ENCODE measurements around the gene DMAC2. TPM values are rescaled to one million over a fixed set of nuclear protein-coding genes. Genes with fewer than 3 reads are reported as not detected.

Gene DMAC2
- total RNA-seq, 1 experiment from 2014 or later, result 77.6 TPM

DNA sequence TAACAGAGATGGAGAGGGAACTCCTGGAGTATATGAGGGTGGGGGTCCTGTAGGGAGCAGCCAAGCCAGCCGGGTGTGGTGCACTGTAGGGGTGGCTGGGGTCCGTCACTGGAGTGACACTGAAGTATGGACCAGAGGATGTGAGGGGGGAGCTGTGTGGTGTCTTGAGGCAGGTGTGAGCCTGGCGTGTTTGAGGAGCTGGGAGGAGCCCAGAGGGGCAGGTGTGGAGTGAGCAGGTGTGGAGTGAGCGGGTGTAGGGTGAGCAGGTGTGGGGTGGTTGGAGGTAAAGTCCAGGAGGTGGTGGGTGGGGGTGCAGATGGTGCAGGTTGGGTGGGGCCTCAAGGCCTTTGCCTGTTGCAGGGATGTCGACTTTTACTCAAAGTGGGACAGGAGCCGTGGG, 18.4 kb downstream of the DMAC2 start (continued):
- TF ChIP-seq, protein P1, sequence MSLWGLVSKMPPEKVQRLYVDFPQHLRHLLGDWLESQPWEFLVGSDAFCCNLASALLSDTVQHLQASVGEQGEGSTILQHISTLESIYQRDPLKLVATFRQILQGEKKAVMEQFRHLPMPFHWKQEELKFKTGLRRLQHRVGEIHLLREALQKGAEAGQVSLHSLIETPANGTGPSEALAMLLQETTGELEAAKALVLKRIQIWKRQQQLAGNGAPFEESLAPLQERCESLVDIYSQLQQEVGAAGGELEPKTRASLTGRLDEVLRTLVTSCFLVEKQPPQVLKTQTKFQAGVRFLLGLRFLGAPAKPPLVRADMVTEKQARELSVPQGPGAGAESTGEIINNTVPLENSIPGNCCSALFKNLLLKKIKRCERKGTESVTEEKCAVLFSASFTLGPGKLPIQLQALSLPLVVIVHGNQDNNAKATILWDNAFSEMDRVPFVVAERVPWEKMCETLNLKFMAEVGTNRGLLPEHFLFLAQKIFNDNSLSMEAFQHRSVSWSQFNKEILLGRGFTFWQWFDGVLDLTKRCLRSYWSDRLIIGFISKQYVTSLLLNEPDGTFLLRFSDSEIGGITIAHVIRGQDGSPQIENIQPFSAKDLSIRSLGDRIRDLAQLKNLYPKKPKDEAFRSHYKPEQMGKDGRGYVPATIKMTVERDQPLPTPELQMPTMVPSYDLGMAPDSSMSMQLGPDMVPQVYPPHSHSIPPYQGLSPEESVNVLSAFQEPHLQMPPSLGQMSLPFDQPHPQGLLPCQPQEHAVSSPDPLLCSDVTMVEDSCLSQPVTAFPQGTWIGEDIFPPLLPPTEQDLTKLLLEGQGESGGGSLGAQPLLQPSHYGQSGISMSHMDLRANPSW (CRISPR knock-in tag; conservative IDR thresholded peaks at IDR 0.05; ENCODE audit: low read depth), result no peak
- TF ChIP-seq JAZF1 (CRISPR knock-in tag; IDR thresholded peaks at IDR 0.05), result no peak
- no peak for TF ChIP-seq ZNF121 (CRISPR knock-in tag; IDR thresholded peaks at IDR 0.05)
- TF ChIP-seq, protein P2, sequence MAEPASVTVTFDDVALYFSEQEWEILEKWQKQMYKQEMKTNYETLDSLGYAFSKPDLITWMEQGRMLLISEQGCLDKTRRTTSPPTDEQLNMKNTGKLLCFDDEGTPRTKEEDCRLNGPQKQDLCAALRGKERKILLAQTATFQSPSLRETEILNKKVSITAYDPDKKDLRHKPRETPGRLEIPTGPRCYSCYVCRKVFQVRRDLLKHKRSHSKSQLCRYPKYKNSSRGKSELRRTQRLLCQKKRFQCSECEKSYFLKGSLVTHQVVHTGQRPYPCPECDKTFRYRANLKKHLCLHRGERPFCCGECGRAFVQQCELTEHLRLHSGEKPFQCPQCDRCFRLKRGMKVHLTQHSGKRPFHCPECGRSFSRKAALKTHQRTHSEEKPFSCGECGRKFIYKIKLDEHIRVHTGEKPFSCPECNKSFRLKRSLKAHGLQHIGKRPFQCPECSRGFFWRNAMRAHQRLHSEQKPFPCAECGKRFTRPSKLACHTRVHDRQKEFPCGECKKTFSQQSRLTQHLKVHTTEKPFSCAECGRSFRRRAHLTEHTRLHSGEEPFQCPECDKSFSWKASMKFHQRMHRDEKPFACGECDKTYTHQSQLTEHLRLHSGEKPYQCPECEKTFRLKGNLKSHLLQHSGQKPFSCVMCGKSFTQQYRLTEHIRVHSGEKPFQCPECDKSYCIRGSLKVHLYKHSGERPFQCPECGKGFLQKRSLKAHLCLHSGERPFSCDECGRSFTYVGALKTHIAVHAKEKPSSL (CRISPR knock-in tag; conservative IDR thresholded peaks at IDR 0.05), result no peak
- TF ChIP-seq ZNF263 (CRISPR knock-in tag; IDR thresholded peaks at IDR 0.05; ENCODE audit: low read depth), result no peak
- no peak for TF ChIP-seq RORB (CRISPR knock-in tag; IDR thresholded peaks at IDR 0.05)
- TF ChIP-seq, protein P3, sequence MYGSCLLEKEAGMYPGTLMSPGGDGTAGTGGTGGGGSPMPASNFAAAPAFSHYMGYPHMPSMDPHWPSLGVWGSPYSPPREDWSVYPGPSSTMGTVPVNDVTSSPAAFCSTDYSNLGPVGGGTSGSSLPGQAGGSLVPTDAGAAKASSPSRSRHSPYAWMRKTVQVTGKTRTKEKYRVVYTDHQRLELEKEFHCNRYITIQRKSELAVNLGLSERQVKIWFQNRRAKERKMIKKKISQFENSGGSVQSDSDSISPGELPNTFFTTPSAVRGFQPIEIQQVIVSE (CRISPR knock-in tag; IDR thresholded peaks at IDR 0.05; ENCODE audit: borderline replicate concordance), result no peak

DNA sequence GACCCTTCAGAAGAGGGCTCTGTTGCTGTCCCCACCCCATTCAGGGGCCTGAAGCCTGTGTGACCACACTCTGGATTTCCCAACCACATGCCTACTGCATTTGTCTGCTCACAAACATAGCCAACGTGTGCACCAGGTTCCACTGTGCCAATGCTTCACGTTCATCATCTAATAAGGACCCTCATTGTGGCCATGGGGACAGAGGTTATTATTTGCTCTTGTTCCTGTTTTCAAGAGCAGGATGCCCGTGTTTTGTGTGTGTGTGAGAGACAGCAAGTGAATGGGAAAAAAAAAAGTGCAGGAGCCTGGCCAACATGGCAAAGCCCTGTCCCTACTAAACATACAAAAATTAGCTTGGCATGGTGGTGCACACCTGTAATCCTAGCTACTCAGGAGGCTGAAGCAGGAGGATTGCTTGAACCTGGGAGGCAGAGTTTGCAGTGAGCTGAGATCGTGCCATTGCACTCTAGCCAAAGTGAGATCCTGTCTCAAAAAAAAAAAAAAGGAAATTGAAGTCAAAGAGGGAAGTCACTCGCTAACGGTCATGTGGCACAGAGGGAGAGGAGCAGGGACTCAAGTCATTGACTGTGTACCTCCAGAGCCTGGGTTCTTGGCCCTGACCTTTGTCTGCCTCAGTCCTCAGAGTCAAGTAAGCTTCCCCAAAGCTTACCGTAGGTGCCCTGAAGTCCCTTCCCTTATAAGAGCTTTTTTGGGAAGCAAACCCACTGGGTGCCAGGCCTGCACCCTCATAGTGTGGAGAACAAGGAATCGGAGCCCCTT, 19.4 kb downstream of the DMAC2 start:
- no peak for DNase-seq (ENCODE audit: low spot score)
- POLR2A ChIA-PET, result no interaction called here
- H3K27ac Mint-ChIP-seq, result no peak overlapping the region
- CTCF ChIA-PET, result interaction anchor here (0.6 kb wide), 1 partner anchor 356 kb away, joined by 3 read pairs; no protein-coding TSS in a partner anchor
- no peaks in the 10 kb centered on the region for H3K27me3 Mint-ChIP-seq (ENCODE audit: low read depth)
- peaks cover 9% of the 10 kb centered on the region for H3K36me3 Mint-ChIP-seq
- no peaks in the 10 kb centered on the region for H3K9me3 Mint-ChIP-seq
- no peaks in the 10 kb centered on the region for H3K4me1 Mint-ChIP-seq
- no peak for ATAC-seq
- H3K4me3 Mint-ChIP-seq, result no peak overlapping the region
- no peak for TF ChIP-seq FOXP1 (CRISPR knock-in tag; IDR thresholded peaks at IDR 0.05; ENCODE audit: borderline replicate concordance)
- TF ChIP-seq HMGA2 (CRISPR knock-in tag; IDR thresholded peaks at IDR 0.05), result no peak
- no peak for TF ChIP-seq MYBL2 (CRISPR knock-in tag; IDR thresholded peaks at IDR 0.05)
- TF ChIP-seq JAZF1 (CRISPR knock-in tag; IDR thresholded peaks at IDR 0.05), result no peak
- TF ChIP-seq ESRRA (CRISPR knock-in tag; IDR thresholded peaks at IDR 0.05; ENCODE audit: borderline replicate concordance), result no peak
- TF ChIP-seq CREB1 (CRISPR knock-in tag; IDR thresholded peaks at IDR 0.05), result no peak
- TF ChIP-seq FOXK1 (CRISPR knock-in tag; IDR thresholded peaks at IDR 0.05), result no peak
- TF ChIP-seq, protein P4, sequence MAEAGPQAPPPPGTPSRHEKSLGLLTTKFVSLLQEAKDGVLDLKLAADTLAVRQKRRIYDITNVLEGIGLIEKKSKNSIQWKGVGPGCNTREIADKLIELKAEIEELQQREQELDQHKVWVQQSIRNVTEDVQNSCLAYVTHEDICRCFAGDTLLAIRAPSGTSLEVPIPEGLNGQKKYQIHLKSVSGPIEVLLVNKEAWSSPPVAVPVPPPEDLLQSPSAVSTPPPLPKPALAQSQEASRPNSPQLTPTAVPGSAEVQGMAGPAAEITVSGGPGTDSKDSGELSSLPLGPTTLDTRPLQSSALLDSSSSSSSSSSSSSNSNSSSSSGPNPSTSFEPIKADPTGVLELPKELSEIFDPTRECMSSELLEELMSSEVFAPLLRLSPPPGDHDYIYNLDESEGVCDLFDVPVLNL (CRISPR knock-in tag; IDR thresholded peaks at IDR 0.05; ENCODE audit: borderline replicate concordance, low read depth), result no peak
- no peak for TF ChIP-seq KAT7 (CRISPR knock-in tag; IDR thresholded peaks at IDR 0.05; ENCODE audit: borderline replicate concordance)
- TF ChIP-seq, protein P5, sequence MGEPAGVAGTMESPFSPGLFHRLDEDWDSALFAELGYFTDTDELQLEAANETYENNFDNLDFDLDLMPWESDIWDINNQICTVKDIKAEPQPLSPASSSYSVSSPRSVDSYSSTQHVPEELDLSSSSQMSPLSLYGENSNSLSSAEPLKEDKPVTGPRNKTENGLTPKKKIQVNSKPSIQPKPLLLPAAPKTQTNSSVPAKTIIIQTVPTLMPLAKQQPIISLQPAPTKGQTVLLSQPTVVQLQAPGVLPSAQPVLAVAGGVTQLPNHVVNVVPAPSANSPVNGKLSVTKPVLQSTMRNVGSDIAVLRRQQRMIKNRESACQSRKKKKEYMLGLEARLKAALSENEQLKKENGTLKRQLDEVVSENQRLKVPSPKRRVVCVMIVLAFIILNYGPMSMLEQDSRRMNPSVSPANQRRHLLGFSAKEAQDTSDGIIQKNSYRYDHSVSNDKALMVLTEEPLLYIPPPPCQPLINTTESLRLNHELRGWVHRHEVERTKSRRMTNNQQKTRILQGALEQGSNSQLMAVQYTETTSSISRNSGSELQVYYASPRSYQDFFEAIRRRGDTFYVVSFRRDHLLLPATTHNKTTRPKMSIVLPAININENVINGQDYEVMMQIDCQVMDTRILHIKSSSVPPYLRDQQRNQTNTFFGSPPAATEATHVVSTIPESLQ (CRISPR knock-in tag; IDR thresholded peaks at IDR 0.05), result no peak
- no peak for TF ChIP-seq ZNF232 (CRISPR knock-in tag; IDR thresholded peaks at IDR 0.05)
- TF ChIP-seq ZNF396 (CRISPR knock-in tag; IDR thresholded peaks at IDR 0.05; ENCODE audit: borderline replicate concordance), result no peak
- TF ChIP-seq ATF1 (CRISPR knock-in tag; IDR thresholded peaks at IDR 0.05), result no peak
- TF ChIP-seq, protein P6, sequence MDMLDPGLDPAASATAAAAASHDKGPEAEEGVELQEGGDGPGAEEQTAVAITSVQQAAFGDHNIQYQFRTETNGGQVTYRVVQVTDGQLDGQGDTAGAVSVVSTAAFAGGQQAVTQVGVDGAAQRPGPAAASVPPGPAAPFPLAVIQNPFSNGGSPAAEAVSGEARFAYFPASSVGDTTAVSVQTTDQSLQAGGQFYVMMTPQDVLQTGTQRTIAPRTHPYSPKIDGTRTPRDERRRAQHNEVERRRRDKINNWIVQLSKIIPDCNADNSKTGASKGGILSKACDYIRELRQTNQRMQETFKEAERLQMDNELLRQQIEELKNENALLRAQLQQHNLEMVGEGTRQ (CRISPR knock-in tag; IDR thresholded peaks at IDR 0.05), result no peak
- TF ChIP-seq, protein P7, sequence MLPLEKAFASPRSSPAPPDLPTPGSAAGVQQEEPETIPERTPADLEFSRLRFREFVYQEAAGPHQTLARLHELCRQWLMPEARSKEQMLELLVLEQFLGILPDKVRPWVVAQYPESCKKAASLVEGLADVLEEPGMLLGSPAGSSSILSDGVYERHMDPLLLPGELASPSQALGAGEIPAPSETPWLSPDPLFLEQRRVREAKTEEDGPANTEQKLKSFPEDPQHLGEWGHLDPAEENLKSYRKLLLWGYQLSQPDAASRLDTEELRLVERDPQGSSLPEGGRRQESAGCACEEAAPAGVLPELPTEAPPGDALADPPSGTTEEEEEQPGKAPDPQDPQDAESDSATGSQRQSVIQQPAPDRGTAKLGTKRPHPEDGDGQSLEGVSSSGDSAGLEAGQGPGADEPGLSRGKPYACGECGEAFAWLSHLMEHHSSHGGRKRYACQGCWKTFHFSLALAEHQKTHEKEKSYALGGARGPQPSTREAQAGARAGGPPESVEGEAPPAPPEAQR (CRISPR knock-in tag; IDR thresholded peaks at IDR 0.05), result no peak
